NCI-H1105 (cell line): ENCODE results near the gene LRTM1.

ENCODE experiments used
- DNase-seq: peaks from one replicate; lab custom pipeline; 2025; lab: John Stamatoyannopoulos, UW

LRTM1 gene

DNA sequence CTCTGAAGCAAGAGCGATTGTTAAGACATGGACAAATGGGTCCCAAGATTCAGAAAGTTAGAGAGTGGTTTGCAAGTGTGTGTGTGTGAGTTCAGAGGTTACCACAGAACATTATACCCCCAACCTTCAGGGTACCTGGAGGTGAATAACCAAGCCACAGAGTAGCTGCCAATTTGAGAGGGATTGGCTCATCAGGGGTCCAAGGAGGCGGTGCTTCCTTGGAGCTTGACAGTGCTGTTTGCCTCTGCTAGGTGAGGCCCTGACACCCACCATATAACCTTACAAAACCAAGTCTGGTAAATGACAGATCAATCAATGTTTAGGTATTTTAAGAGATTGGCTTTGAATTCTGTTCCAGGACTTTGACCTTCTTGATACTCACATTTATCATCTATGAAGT is 35.7 kb downstream of the LRTM1 start:
- DNase-seq, result no peak

DNA sequence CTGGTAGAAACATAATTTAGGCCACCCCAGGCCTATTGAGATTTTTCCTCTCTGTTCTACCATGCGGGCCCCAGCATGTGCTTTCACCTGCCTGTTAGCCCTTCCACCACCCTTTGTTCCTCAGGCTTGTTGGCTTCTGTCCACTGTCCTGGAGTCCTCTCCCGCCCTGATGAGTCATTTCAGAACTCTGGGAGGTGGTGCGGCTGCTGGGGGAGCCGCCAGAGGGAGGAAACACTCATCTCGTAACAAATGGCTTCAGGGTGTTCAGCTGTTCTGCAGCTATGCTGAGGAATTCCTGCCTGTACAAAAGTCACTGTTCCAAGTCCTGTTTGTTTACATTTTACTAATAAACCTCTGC is 36.3 kb downstream of the LRTM1 start:
- DNase-seq, result no peak

DNA sequence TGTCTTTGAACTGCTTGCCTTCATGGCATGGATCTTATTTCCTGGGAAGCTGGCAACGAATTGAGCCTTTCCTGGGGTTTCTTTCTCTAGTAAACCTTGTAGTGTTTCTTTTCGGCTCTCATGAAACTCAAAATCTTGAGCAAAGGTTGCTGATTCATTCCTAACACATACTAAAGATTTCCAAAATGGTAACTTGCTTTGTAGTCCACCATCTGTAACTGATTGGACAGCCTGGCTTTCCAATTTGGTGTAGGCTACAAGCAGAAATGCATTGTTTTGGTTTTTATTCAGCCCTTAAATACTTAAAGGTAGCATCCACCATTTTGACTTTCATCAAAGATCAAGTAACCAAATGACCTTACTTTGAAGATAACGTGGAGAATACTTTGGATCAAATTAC is 38.1 kb downstream of the LRTM1 start:
- no peak for DNase-seq

DNA sequence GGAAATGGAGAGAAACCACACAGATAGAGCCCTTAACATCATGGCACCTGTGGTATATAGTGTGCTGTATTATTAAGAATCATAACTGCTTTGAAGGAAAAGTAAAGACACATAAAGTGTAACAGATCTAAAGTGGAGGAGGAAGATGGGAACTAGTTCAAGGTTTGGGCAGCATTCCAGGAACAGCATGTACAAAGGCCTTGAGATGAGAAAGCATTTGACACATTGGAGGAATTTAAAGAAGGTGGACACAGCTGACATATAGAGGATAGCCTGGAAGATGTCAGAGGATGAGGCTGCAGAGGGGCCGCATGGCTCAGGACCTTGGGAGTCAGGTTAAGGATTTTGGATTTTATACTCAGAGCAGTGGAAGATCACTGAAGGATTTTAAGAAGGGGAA is 39.0 kb downstream of the LRTM1 start:
- no peak for DNase-seq

DNA sequence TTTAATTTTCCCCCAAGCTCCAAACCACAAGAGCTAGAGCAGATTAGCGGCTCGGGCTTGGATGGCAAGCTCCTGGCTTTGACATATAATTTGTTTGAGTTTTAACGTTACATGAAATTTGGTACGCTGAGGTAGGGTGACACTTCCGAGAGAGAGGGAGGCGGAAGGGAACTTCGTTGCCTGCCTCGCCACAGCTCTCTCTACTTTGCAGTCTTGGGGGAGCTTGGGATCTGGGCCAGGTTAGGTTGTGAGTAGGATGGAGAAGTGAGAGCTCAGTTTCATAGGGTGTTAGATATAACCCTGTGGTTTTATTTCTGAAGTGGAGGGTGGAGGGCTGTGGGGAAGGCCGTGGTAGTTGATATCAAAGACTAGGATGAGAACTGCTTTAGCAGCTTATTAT is 39.7 kb downstream of the LRTM1 start:
- no peak for DNase-seq

DNA sequence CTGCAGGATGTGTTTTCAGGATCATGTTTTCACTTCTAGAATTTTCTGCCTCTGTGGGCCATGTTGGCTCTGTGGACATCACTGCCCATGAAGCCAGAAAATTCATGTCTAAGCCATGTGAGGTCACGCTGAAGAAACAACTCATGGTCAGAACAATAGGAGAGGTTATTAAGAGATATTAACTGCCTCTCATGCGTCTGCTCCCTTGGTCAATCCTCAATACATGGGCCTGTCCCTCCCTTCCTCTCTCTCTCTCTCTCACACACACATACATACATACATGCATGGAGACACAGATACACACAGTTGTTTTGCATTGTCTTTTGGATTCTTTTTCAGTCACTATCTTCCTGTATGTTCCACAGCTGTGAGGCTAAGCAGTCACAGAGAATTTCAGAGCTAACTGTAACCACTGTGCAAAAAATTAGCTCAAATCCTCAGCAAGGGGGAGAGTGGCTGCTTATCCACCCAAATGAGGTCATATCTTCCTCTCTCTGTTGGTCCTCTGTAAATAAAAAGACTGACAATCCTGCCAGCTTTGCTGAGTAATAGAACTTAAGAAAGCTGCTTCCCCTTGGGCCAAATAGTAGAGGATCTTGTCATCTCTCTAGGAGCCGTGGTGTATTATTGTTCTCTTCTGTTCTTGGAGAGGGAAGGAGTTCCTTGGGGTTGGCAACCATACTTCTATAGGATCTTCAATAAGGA is 45.6 kb downstream of the LRTM1 start:
- DNase-seq, result no peak

DNA sequence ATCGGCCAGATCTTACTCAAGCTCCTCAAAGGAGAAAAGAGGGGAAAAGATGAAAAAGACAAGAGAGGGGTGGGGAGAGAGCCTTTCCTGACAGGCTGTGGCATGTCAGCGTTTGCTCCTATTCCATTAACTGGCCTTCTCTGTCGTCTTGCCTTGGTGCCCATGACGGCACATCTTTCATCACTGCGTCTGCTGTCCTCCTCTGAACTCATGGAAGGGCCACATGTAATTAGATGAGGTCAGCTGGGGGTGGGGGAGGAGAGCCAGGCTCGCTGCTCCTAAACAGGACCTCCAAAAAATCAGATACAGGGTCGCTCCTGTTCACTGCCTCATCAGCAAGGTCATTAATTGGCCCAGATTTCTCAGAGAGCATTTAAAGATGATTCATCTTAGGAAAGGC is 49.7 kb downstream of the LRTM1 start:
- no peak for DNase-seq

DNA sequence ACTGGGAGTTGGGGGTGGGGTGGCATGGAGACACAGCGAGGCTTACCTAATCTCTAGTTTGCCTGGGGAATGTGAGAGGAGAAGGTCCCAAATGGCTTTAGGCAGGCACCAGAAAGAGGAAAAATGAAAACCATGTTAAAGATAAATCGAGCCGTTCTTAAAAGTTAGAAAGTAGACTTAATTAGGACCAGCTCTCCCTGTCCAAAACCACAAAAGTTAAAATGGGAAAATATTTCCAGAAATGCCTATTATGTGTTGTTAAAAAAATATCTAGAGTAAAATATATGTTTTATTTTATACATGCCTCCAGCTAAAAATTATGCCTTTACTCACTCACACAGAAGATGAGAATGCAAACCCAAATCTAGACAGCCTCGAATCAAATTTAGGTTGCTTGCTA is 50.1 kb downstream of the LRTM1 start:
- no peak for DNase-seq

DNA sequence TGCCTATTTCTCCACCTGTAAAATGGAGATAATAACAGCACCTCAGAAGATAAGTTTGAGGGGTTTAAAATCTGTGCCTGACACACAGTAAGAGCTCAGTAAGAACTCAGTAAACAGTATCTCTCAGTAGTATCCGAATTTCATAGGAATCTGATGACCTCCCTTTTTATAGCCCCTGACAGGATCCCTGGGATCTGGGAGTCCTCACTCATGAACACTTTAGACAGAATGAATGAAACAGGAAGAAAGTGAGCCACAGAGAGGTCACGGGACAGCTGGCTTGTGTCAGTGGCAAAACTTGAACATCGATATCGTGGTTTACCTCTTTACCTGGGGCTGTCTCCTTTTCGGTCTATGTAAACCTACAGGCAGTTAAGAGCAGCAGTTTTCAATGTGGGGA is 51.2 kb downstream of the LRTM1 start:
- DNase-seq, result no peak

DNA sequence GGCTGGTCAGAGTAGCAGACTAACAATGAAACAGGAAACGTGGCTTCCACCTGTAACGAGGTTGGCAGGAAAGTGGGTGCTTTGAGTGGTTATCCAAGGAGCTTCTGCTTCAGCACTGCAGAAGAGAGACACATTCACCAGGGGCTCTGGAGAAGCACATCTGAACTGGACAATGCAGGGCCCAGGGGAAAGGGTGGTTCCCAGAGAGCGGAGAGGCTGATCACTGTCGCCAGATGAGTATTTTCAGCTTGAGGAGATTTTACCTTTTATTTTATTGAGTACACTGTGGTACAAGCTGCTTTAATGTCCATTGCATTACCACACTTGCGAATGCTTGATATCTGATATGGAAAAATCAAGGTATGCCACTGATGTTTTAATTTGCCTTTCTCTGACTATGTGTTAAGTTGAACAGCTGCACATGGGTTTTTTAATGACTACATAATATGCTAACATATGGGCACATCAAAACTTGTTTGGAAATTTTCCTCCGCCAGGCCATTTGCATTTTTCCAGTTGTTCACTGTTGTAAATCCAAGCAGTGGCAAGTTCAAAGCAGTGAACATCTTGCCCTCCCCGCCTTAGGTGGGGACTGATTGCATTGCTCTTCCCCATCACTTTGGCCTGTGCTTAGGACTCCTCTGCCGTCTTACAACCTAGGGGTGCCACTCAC is 52.1 kb downstream of the LRTM1 start:
- DNase-seq, result no peak

DNA sequence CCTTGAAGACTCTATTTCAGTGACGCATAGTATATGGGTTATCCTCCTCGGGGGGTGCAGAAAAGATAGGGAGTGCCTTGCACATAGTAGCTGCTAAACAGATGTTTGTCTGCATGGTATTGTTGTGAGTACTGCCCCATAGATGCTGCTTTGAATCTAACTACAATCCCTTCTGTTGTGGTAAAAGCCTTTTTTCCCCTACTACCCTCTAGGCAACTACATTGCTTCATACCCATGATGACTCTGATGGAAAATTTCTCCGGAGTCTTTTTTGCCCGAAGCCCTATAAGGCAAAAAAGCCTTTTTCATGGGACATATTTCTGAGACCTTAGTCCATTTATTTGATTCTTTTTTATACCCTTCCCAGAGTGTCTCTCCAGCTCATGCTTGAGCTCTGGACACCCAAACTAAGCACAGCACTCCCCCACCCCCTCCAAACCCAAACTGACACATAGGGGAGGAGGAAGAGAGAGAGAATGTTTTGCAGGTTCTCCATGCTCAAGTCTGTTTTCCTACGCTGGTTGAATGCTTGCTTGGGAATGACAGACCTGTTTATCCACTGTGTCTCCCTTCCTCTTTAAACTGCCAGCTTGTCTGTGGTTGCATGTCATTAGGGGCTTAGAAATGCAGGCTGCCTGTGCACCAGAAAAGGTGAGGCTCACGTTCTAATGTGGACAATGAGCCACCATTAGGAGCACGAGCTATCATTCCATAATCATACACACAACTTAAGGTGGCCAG is 52.9 kb downstream of the LRTM1 start:
- no peak for DNase-seq

DNA sequence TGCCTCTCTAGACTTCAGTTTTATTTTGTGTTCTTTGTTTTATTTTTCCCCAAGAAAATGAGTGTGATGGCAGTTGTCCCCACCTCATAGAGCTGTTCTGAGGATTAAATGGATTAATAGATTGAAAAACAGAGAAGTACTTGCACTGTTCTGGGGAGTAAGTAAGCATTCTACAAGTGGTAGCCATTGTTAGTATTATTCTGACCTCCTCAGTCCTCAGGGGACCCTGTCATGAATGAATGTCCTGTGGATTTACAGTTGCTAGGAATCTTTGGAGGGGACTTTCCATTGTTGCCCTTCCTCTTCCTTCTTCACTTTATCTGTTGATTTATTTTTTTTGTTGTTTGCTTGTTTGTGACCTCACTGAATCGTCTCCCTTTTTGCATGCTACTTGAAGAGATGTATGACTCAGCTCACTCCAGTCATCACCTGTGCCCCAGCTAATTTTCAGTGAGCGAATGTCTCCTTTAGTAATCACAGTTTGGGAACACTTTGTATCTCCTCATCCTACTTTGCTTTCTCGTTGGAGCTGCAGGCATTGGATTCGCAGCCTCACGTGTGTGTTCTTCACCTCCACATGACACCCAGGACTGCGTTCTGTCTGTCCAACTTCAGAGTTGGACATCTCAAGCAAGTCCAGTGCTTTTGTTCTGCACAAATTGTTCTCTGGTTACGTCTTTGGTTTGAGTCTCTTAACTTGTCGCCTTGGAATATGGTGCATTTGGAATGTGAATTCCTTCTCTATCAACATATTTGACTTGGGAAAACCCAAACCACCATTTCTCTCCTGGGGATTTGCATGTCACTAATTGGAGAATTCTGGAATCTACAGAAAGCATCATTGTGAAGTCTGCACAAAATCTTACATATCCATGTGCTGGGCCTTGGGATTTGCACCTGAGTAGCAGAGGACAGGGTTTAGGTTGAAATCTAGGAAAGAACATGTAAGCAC is 54.5 kb downstream of the LRTM1 start:
- DNase-seq, result no peak

DNA sequence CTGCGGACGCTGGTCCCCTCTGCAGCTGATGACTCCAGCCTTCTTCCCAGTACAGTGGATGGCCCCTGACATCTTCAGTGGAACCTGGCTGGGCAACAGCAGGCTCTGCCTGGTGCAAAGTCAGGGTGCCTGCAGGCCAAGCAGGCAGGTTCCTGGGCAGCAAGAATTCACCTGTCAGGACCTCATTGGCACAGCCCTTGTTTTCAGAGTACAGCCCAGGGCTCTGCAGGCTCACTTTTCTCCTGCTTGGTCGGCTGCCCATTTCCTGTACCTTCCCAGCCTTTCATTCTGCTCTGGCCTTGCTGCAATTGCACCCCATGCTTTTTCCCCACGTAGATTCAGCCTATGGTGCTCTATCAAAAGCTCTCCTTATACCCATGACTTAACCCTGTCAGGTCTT is 56.0 kb downstream of the LRTM1 start:
- no peak for DNase-seq

DNA sequence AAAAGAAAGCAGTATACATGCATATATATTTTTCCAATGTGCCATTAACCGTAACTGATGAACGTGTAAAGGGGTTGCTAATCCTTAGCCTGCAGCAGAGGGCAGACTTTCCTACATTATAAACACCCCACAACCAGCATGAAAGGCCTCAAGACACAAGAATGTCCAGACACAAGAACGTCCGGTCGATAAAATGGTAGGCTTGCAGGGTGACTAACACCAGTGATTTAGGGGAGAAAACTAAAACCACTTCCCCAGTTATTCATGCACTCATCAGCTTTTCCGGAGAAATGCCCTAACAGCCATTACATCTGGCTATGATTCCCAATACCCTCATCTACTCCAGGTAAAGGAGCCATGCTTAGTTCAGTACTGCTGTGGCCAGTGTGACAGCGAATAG is 57.4 kb downstream of the LRTM1 start:
- no peak for DNase-seq
